Peyer's patch (tissue), 4 donors: Measurements from ENCODE around the gene MARCHF6.

ENCODE experiments used
- POLR2A ChIP-seq, 2 donors: fragments of 450-650 bp; IDR thresholded peaks; one replicate each; pipeline ENCODE4 v1.5.1; 2017; ENCODE audit warnings: antibody characterized with exemption in 2 of 2, mild to moderate bottlenecking in 2 of 2, moderate library complexity in 2 of 2
- TF ChIP-seq, protein P1 (sequence below), 6 experiments: fragments of 450-650 bp in 4 of 6; fragments of 200-600 bp in 2 of 6; sonication (generic) in 1 of 6; IDR thresholded peaks; one replicate each; pipeline ENCODE4 v1.5.1; 2017 to 2019; ENCODE audit warnings: antibody characterized with exemption in 6 of 6, mild to moderate bottlenecking in 3 of 6, moderate library complexity in 1 of 6

DNA sequence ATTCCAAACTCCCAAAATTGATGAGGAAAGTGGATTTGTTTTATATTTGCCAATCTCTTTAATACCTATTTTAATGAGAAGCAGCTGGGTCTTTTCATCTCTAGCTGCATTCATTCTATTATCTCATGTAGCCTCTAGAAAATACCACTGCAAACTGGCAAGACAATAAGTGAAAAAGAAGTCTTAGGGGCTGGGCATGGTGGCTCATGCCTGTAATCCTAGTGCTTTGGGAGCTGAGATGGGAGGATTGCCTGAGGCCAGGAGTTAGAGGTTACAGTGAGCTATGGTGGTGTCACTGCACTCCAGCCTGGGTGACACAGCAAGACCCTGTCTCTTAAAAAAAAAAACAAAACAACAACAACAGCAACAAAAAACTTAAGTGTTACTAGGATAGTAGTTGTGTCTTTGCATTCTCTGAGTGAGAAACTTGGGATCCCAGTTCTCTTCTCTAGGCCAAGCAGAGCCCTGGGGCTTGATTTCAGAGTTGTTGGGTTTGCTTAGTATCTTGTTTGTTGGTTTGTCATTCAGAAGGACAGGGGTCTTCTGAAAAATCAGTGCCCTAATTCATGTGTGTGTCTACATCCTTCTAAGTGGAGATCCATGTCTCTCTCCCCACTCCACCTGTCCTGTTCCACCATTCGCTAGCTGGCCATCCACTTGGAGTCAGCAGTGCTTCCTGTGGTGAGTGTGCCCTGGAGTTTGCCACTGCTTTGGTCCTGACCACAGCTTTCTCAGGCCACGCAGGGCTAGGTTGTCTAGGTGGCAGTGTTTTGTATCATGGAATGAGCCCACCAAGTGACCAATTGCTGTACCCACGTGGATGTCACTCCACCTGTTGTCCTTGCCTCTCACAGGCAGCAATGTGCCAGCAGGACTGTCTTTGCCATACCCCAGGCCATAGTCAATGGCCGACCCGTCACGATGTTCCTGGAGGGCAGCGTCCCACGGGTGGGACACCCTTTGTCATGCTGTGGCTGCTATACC is 19.5 kb downstream of the MARCHF6 start:
- TF ChIP-seq, protein P1, sequence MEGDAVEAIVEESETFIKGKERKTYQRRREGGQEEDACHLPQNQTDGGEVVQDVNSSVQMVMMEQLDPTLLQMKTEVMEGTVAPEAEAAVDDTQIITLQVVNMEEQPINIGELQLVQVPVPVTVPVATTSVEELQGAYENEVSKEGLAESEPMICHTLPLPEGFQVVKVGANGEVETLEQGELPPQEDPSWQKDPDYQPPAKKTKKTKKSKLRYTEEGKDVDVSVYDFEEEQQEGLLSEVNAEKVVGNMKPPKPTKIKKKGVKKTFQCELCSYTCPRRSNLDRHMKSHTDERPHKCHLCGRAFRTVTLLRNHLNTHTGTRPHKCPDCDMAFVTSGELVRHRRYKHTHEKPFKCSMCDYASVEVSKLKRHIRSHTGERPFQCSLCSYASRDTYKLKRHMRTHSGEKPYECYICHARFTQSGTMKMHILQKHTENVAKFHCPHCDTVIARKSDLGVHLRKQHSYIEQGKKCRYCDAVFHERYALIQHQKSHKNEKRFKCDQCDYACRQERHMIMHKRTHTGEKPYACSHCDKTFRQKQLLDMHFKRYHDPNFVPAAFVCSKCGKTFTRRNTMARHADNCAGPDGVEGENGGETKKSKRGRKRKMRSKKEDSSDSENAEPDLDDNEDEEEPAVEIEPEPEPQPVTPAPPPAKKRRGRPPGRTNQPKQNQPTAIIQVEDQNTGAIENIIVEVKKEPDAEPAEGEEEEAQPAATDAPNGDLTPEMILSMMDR (IDR thresholded peaks at IDR 0.05) = no peak
- TF ChIP-seq POLR2A (IDR thresholded peaks at IDR 0.05) = no peak
